ENCODE data around the gene NAV3.

NAV3 gene

GRCh38 chr12:77813558-77813957, 17.1 kb upstream of the NAV3 start:
- Histone ChIP-seq H3K4me3 (ENCODE audit: low read length, poor library complexity, severe bottlenecking) (no peak overlapping the region), H4K20me1 (ENCODE audit: insufficient read depth, low read length, poor library complexity, severe bottlenecking) (no peaks in the 10 kb centered on the region), H3K79me2 (ENCODE audit: insufficient read depth, low read length) (no peaks in the 10 kb centered on the region), H3K36me3 (ENCODE audit: insufficient read depth, low read length) (no peaks in the 10 kb centered on the region), H2AFZ (ENCODE audit: low read length) (no peak overlapping the region), H3K4me2 (ENCODE audit: low read depth, low read length, poor library complexity, severe bottlenecking) (no peak overlapping the region), H3F3A (ENCODE audit: low read depth) (no peaks in the 10 kb centered on the region), H3K27me3 (ENCODE audit: insufficient read depth, low read length, poor library complexity, severe bottlenecking) (no peaks in the 10 kb centered on the region), H3K9ac (ENCODE audit: low read depth, low read length, poor library complexity, severe bottlenecking) (no peak overlapping the region), H3K9me3 (ENCODE audit: insufficient read depth, low read depth, low read length) (no peaks in the 10 kb centered on the region), H3K9me2 (replicated peaks; ENCODE audit: low read depth, low read length) (no peaks in the 10 kb centered on the region), H3K4me1 (ENCODE audit: insufficient read depth, low read length, poor library complexity, severe bottlenecking) (no peaks in the 10 kb centered on the region)
- TF ChIP-seq EZH2phosphoT487 (IDR thresholded peaks at IDR 0.05; ENCODE audit: borderline replicate concordance): no peak
- TF ChIP-seq, protein P1, sequence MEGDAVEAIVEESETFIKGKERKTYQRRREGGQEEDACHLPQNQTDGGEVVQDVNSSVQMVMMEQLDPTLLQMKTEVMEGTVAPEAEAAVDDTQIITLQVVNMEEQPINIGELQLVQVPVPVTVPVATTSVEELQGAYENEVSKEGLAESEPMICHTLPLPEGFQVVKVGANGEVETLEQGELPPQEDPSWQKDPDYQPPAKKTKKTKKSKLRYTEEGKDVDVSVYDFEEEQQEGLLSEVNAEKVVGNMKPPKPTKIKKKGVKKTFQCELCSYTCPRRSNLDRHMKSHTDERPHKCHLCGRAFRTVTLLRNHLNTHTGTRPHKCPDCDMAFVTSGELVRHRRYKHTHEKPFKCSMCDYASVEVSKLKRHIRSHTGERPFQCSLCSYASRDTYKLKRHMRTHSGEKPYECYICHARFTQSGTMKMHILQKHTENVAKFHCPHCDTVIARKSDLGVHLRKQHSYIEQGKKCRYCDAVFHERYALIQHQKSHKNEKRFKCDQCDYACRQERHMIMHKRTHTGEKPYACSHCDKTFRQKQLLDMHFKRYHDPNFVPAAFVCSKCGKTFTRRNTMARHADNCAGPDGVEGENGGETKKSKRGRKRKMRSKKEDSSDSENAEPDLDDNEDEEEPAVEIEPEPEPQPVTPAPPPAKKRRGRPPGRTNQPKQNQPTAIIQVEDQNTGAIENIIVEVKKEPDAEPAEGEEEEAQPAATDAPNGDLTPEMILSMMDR (conservative IDR thresholded peaks at IDR 0.05; ENCODE audit: low read length): no peak

DNA sequence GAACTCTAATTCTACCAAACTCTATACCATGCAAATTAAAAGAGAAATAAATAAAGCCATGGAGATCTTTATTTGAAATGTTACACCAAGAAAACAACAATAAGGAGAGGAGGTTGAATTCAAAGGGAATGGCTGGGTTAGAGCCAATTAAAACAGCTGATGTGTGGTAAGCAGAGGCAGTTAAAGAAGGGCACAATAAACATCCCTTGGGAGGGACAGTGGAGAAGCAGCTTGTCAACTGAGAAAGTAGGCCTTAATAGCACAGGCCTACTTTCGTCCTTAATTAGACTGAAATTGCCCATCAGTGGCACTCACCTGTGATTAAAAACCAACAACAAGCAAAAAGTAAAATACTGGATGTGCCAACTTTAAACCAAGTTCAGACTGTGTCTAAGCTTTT, 16.3 kb upstream of the NAV3 start:
- no peaks in the 10 kb centered on the region for H3K9me2 ChIP-seq (replicated peaks; ENCODE audit: low read depth, low read length)
- TF ChIP-seq, protein P1 (conservative IDR thresholded peaks at IDR 0.05; ENCODE audit: low read length): no peak
- TF ChIP-seq EZH2phosphoT487 (IDR thresholded peaks at IDR 0.05; ENCODE audit: borderline replicate concordance): no peak
- no peaks in the 10 kb centered on the region for H3F3A ChIP-seq (ENCODE audit: low read depth)
- no peaks in the 10 kb centered on the region for H3K79me2 ChIP-seq (ENCODE audit: insufficient read depth, low read length)
- no peaks in the 10 kb centered on the region for H3K4me1 ChIP-seq (ENCODE audit: insufficient read depth, low read length, poor library complexity, severe bottlenecking)
- H3K4me2 ChIP-seq (ENCODE audit: low read depth, low read length, poor library complexity, severe bottlenecking): no peak overlapping the region
- H3K36me3 ChIP-seq (ENCODE audit: insufficient read depth, low read length): no peaks in the 10 kb centered on the region
- H3K4me3 ChIP-seq (ENCODE audit: low read length, poor library complexity, severe bottlenecking): no peak overlapping the region
- H3K9ac ChIP-seq (ENCODE audit: low read depth, low read length, poor library complexity, severe bottlenecking): no peak overlapping the region
- no peak overlapping the region for H2AFZ ChIP-seq (ENCODE audit: low read length)
- H3K27me3 ChIP-seq (ENCODE audit: insufficient read depth, low read length, poor library complexity, severe bottlenecking): no peaks in the 10 kb centered on the region
- H4K20me1 ChIP-seq (ENCODE audit: insufficient read depth, low read length, poor library complexity, severe bottlenecking): no peaks in the 10 kb centered on the region
- H3K9me3 ChIP-seq (ENCODE audit: insufficient read depth, low read depth, low read length): no peaks in the 10 kb centered on the region

- no peak overlapping the region for H3K4me3 ChIP-seq (ENCODE audit: low read length, poor library complexity, severe bottlenecking)
- no peaks in the 10 kb centered on the region for H4K20me1 ChIP-seq (ENCODE audit: insufficient read depth, low read length, poor library complexity, severe bottlenecking)
- H3K36me3 ChIP-seq (ENCODE audit: insufficient read depth, low read length): no peaks in the 10 kb centered on the region
- TF ChIP-seq, protein P1 (conservative IDR thresholded peaks at IDR 0.05; ENCODE audit: low read length): no peak
- TF ChIP-seq EZH2phosphoT487 (IDR thresholded peaks at IDR 0.05; ENCODE audit: borderline replicate concordance): no peak
- no peaks in the 10 kb centered on the region for H3K79me2 ChIP-seq (ENCODE audit: insufficient read depth, low read length)
- no peak overlapping the region for H2AFZ ChIP-seq (ENCODE audit: low read length)
- no peaks in the 10 kb centered on the region for H3K9me2 ChIP-seq (replicated peaks; ENCODE audit: low read depth, low read length)
- no peak overlapping the region for H3K9ac ChIP-seq (ENCODE audit: low read depth, low read length, poor library complexity, severe bottlenecking)
- H3K4me1 ChIP-seq (ENCODE audit: insufficient read depth, low read length, poor library complexity, severe bottlenecking): no peaks in the 10 kb centered on the region
- H3K4me2 ChIP-seq (ENCODE audit: low read depth, low read length, poor library complexity, severe bottlenecking): no peak overlapping the region
- no peaks in the 10 kb centered on the region for H3K27me3 ChIP-seq (ENCODE audit: insufficient read depth, low read length, poor library complexity, severe bottlenecking)
- no peaks in the 10 kb centered on the region for H3K9me3 ChIP-seq (ENCODE audit: insufficient read depth, low read depth, low read length)
- no peaks in the 10 kb centered on the region for H3F3A ChIP-seq (ENCODE audit: low read depth)
These were observed 14.5 kb upstream of the NAV3 start for GRCh38 chr12:77816196-77816595.
